Endometrial microvascular endothelial cells (primary cell): ENCODE data around the gene DNAH8. TPM values are rescaled to one million over a fixed set of nuclear protein-coding genes. Genes with fewer than 3 reads are reported as not detected.

Experiments used
- in situ Hi-C: cut with HindIII; loops from 2 replicates; pipeline ENCODE4 v1.10.0; 2017; ENCODE audit warnings: low sequenced_read_pairs, low pct_unique_long_range_greater_than_20kb; ENCODE audit errors: inconsistent ontology term
- total RNA-seq: library from RNA; depleted of rRNA; stranded (reverse); fragments of >200 nt; gene quantifications from one replicate; pipeline ENCODE4 v1.2.3, GENCODE V29; 2015; ENCODE audit errors: inconsistent ontology term

The DNAH8 gene
- total RNA-seq, 1 donor from 2014 or later = 0.09 TPM

DNA sequence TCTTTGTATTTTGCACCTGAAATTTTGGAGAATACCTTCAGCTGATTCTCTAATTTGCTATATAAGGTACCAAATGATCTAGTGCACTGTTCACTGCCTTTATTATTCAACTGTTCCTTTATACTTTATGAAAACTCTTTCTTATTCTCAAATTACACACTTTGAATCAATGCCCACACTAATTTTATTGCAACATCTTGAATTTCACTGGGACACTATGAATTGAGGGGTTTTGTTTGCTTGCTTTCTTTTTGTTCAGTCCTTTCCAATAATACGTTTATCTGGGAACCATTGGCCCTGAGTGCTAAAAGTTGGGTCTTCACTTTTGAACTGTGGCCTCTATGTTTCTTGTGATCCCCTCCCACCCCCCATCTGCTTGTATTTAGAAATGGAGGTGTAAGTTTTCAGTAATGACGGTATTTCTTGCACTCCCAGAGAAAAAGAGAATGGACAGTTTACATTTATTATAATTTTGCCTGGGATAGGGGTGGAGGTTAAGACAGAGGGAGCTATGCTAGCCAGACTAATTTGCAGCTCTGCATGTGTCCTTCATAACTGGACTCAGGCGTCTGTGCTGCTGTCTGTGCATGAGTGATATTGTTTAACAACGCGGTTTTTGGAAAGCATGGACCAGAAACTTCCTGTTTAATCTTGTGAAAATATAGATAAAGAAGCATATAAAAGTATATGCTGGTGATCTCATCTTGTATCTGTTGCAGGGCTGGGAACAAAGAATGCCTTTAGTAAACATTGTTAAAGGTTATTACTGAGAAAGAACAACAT is 98.1 kb downstream of the DNAH8 start:
- in situ Hi-C loops = no loop called here

DNA sequence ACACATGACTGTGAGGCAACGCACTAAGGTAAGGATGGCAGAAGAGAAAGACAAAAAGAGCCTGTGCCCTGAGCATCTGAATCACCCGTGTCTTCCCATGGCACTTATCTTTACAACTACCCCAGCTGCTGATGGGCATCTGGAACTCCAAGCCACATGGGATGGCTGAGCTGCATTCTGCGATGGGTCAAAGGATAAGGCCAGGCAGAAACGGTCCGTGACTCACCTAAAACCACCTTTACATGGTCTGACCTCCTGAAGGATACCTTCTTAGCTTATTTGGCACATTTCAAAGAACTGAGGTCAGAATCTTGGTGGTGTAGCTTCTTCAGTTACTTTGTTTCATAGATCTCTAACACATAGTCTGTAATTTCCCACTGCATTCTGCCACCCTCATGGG is 99.7 kb downstream of the DNAH8 start:
- in situ Hi-C loops = no loop called here

DNA sequence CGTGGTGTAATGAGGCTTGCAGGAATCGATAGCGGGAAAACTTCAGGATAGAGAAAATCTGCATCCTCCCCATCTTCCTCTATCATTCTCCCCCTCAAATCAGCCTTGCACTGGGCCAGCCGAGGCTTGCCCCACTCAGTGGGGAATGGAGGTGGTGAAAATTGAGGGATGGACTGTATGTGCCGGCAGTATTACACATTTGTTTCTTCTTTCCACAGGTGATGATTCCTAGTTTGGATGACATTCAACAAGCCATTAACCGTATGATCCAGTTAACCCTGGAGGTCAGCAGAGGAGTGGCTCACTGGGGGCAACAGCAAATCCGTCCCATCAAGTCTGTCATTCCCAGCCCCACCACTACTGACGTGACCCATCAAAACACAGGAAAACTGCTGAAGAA is 100.1 kb downstream of the DNAH8 start:
- in situ Hi-C loops = no loop called here

DNA sequence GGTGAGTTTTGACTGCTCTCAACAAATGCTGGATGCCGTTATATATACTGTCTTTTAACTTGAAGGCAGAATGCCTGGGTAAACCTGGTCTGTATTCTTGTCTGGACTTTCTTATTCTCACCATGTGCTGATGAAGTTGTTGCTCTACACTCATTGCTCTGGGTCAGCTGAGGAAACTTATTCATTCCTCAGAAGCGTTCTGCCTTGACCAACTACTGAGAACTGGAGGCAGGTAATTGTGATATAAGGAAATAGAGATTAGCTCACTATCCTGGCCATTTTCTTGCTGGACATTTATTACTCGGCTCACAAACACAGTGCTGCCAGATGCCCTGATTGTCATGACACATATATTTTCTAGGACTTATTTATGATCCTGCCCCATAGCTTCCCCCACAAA is 103.6 kb downstream of the DNAH8 start:
- in situ Hi-C loops = no loop called here

DNA sequence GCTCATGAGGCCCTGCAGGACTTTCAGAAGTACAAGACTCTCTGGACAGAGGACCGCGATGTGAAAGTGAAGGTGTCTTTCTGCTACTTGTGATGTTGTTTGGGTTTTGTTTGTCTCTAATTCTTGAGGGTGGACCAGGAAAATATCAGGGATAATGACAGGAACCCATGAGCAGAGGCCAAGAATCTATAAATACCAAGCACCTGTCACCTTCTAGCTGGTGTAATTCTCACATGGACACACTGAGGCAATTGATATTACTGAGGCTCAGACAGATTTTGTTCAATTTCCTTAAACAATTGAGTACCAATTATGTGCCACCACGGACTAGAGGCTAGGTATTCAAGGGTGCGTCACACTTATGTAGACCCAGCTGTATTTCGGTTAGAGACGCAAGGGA is 107.9 kb downstream of the DNAH8 start:
- in situ Hi-C loops = no loop called here

DNA sequence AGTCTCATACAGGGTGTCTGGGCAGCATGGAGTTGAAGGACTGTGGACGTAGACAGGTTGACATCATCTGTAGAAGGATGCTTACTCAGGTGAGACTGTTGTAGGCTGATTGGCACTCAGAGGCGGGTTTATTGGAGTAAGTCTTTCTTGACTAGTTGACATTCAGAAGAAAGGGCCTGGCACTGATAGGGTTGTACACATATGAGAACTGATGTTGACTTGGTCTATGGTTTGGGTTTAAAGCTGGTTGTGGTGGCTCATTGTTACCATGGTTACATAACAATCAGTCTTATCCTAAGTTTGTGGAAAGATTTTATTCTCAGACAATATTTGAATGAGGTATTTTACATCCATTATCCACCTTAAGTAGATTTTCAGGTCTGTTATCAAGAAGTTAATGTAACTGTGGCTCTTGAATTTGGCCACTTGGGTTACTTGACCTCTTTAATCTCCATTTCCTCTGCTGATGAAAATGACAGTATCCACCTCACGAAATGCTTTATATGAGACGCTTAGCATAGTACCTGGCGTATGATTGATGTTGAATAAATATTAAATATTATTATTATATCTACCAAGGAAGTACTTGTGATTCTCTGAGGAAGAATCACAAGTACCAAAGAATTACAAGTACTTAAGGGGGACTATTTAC is 109.3 kb downstream of the DNAH8 start:
- in situ Hi-C loops = no loop called here

DNA sequence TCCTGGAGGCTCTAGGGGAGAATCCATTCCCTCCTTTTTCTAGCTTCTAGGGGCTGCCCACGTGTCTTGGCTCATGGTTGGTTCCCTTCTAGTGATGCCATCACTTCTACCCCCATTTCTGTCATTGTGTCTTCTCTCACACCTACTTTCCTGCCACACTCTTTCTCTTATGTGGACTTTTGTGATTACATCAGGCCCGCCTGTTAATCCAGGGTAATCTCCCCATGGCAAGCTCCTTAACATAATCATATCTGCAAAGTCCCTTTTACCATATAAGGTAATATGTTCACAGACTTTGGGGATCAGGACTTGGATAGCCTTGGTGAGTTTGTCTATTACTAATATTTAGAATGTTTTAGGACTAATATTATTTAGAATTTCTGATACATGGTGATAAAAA is 111.9 kb downstream of the DNAH8 start:
- in situ Hi-C loops = no loop called here

DNA sequence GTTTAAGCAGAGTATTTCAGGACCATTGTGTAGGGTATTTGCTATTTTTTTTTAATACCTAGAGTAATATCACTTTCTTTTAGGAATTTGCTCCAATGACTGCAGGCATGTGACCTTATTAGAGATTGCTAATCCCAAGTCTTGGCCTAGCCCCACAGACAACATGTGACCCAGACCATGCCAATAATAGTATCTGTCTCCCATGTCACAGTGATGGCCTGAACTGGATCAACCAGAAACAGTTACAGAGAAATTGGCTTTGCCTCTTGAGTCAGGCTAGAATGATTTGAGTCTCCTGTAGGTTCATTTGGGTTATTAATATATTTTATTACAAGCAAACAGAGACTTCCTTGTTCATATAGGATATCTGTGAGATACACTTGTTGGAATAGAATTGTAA is 116.8 kb downstream of the DNAH8 start:
- in situ Hi-C loops = no loop called here

DNA sequence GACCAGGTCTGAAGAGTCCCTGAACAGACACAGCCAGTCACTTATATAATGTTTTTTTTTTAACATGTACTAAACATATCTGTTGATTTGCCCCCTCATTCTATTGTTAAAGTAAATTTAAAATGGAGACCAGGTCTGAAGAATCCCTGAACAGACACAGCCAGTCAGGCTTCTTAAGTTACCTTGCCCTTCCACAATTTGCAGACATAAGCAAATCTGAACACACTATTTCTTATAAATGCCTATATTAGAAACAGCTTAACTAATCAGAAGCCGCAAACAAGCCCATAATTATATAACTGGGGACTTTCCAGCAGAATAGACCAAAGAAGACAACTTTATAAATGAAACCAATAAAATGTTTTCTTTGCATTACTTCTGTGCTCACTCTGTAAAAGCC is 118.2 kb downstream of the DNAH8 start:
- in situ Hi-C loops = no loop called here

DNA sequence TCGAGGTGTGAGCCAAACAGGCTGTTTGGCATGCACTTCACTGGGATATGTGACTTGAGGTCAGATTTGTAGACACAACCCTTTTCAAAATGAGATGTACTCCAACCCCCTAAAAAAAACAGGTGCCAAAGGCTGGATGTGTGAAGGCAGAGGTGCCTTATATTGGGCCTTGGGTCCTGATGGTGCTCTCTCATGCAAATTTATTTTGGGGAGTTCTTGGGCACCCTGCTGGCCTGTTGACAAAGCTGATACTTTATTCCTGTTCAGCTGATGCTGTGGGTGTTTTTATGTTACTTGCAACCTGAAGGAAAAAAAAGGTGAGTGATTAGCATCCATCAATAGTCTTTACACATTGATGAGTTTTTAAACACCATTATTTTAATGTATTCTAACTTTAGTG is 121.5 kb downstream of the DNAH8 start:
- in situ Hi-C loops = no loop called here

DNA sequence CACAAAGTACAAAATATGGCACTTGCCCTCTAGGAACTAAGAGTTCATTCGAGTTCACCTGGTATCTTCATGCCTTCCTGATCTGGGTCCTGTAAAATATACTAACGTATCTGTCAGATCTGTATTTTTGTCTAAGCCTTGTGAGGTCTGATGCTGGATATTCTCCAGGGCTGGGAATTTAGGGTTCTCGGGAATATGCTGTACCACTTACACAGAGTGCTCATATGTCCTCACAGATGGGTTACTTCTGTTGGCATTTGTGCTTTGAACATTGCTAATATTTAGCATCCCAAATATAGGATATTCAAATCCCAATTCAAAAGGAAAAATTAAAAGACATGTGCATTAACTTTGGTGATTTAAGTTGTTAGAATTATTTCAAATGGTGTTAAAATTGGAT is 122.0 kb downstream of the DNAH8 start:
- in situ Hi-C loops = no loop called here

DNA sequence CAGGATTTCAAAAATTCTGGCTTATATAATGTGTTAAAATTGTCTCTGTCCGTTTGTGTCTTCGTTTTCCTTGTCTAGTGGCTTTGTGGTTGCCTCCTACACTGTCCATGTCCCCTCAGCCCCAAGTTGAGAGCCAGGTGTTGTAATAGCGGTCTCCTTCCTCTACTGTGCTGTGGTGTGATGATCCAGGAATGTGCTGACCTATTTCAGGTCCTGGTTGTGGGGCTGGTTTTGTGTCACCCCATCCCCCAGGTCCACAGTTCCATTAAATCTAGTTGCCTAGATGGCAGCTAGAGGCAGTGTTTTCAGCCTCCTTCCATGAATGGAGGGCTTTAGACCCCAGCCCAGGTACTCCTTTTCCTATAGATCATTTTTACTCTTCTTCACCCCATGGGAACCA is 128.7 kb downstream of the DNAH8 start:
- in situ Hi-C loops = no loop called here

DNA sequence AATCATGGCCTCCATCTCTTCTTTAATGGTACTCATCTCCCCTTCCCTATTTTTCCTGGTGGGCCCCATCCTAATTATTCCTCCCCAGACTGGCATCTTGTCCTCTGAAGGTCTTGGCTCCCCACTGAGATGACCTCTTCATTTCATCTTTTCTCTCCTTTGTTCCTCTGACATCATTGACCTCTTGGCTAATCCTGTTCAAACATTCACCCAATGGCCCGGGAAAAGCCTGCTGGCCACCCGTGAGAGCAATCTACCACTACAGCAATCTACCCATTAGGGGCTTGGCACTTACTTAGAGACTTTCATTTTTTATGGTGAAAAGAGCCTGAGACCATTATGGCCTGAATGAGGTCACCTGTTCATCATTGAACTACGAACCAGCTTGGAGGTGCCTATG is 130.8 kb downstream of the DNAH8 start:
- in situ Hi-C loops = no loop called here

DNA sequence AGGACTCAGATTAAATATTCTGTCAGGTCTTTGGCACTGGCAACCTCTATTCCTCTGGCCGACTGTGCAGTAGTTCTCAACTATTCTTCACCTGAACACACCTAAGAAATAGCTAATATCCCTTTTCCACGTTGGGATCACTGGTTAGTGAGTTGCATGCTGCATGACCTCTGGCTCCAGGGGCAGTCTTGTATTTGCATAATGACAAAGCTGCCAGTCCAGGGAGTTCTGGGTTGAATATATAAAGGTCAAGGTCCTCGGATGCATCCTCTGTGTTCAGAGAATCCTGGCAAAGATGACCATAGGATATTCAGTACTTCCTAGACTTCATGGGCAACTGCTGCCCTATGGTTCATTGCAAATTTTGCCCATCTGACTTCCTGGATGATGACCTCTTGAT is 131.2 kb downstream of the DNAH8 start:
- in situ Hi-C loops = no loop called here

DNA sequence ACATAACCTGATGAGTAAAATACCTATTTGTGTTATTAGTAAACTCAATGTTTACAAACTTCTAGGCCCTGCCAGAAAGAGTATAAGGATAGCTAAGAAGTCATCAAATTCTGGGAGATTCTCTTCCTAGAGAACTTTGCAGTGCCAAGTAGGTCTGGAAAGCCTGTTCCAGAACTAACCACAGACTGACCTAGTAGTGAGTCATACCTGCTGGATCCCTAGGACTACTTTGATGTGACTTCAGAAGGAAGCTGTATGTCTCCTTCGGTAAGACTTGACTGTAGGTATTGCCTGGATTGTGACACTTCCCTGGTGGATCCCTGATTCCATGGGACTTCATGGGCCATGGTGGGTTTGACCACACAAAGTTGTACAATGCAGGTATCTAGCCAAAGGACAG is 131.7 kb downstream of the DNAH8 start:
- in situ Hi-C loops = no loop called here

DNA sequence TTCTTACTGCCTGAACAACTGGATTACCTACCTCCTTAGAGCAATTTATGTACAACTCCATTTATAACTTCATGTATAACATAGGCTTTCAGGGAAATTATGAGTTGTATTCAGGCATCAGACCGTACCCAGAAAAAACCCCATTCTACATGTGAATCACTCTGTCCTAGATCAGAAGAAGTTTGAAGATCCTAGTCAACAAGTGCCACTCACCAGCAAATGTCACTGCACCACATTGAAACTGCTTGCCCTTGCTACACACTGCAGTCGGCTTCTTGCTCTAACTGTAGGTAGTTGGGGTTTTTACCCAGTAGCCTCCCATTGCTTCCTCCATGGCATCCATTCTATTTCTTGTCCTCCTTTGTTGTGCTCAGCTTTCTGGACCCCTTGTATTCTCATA is 132.4 kb downstream of the DNAH8 start:
- in situ Hi-C loops = no loop called here

DNA sequence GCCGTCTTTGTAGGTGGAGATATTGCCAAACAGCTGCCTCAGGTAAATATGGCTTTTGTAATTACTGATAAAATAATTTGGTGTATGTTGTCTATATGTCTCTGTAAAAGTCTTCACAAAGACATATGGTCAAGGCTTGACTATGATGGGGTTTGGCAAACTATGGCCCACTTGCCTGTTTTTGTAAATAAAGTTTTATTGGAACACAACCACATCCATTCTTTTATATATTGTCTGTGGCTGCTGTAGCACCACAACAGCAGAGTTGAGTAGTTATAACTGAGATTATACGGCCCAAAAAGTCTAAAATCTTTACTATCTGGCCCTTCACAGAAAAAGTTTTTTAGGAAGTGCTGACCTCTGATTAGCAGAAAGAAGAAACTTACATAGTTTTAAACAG is 133.6 kb downstream of the DNAH8 start:
- in situ Hi-C loops = no loop called here

DNA sequence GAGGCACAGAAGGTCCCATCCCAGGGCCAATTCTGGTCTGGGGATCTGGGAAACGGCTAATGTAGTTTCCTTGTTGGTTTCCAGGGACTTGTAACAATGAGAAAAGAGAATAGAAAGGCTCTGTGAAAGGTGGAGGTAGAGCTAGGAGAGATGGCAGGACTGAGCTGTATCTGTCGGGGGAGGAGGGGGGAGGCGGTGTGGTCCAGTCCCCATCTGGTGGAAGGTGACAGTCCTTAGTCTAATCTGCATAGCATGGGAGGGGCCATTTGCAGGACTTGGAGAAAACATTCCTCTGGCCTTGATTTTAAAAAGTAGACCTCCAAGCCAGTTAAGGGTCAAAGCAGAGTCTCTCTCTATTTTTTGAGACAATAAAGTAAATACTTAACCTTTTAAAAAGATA is 137.1 kb downstream of the DNAH8 start:
- in situ Hi-C loops = no loop called here

DNA sequence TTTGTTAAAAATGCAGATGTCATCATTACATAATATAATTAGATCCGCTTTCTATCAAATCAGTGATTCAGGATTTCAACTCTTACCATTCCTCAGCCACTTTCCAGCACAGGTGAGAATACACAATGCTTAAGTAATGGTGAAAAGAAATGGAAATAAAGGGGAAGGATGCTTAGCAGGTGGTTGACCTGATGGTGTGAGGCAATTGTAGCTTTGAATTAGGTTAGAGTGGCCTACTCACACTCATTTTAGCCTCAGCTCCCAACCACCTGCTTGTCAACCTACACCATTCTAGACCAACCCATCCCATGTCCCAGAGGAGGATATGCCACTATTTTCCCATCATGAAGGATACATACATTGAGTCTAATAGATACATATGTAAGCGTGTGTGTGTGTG is 138.1 kb downstream of the DNAH8 start:
- in situ Hi-C loops = no loop called here

DNA sequence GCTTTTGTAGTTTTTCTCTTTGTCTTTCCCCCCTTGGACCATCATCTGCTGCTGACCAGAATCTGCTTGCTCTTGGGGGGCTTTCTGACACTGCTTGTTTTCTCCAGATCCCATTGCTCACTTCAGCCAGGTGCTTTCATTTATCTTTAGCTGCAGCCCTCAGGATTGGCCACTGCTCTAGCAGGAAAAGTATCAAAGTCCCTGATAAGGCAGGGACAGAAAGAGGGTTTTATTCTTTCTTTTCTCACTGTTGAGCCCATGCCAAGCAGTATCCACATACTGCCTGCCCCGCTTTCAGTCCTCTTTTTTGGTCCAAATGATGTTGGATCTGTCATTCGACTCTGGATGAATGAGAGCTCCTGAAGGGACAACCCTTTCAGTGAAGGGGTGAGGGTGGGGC is 141.4 kb downstream of the DNAH8 start:
- in situ Hi-C loops = no loop called here

DNA sequence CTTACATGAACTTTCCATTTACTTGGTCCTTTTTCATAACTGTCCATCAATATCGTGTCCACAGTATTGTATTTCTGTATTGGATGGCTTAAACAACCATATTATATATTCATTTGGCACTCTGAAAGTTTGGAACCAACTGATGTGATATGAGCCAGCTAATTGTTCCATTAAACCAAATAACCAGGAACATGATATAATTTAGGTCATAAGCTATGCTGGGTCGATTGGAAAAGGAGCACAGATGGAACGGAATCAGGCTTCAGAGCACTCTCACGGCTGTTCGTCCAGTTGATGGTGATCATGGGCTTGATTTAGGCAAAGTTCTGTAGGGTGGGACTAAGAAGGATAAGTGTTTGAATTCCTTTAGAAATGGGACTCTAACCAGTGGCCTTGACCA is 142.7 kb downstream of the DNAH8 start:
- in situ Hi-C loops = no loop called here
